Medulla oblongata (tissue), 1 donor: ENCODE measurements around the gene LRCH1.

ENCODE experiments used
- DNase-seq: peaks from one replicate; pipeline ENCODE4 v3.0.0-alpha.2; 2015; ENCODE audit errors: extremely low spot score

Gene LRCH1

DNA sequence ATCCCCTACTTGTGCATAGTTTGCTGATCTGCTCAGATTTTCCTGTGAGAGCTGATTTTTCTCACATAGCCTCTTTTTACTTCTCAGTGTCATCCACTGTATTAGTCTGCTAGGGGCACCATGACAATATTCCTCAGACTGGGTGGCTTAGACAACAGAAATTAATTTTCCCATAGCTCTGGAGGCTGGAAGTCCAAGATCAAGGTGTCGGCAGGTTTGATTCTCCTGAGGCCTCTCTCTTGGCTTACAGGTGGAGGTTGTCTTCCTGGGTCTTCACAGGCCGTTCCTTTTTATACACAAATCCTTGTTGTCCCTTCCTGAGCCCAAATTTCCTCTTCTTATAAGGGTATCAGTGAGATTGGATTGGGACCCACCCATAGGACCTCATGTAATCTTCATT is 9.2 kb downstream of the LRCH1 start:
- DNase-seq, result no peak

DNA sequence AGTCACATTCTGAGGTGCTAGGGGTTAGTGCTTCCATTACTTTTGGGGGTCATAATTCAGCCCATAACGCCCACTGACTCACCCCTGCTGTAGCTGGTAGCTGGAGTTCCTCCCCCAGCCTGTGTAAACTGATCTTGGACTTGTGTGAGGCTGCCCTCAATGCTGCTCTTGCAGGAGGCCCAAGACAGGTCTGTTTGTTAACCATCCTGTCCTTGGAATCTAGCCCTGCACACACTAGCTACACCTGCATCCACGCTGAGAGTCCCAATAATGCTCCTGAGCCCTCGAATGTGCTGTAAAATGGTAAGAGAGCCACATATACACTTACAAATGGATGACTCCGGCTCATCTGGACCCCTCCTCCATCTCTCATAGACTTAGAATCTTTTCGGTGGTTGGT is 9.6 kb downstream of the LRCH1 start:
- DNase-seq, result no peak

DNA sequence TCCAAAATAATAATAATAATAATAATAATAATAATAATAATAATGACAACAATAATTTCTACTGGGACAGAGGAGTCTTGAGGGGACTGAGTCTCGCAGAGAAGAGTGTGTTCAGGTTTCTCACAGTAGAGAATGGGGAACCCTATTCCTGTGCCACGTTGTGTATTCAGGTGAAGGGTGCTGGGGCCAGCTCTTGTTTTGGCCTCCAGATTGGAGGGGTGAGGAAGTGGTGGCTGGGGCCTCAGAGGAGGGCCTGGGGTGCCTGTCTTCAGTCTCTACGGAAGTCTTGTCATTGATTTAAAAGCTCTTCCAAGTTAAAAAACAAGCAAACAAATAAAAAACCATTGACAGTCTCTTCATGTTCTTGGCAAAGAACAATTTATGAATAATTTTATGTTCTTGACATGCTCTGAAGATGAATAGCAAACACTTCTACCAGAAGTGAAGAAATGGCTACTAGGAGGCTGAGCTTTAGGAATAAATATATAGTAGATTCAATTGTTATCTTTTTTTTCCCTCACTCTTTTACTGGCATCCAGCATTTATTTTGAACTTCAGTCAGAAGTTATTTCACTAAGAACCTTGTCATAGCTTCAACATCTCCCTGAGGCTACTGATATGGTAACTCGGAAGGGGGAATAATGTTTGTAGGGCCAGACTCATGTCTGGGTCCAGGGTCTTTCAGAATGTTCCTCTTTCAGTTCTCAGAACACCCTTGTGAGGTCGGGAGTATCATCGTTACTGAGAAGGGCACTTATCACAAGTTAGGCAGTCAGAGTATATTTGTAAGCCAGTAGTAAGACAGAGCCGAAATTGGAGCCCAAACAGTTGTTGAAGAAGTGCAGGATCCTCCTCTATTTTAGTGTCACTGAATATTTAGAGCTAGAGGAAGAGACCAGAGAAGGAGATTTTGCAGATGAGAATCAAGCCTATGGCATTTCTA is 13.1 kb downstream of the LRCH1 start:
- DNase-seq, result peak; percentile 65

DNA sequence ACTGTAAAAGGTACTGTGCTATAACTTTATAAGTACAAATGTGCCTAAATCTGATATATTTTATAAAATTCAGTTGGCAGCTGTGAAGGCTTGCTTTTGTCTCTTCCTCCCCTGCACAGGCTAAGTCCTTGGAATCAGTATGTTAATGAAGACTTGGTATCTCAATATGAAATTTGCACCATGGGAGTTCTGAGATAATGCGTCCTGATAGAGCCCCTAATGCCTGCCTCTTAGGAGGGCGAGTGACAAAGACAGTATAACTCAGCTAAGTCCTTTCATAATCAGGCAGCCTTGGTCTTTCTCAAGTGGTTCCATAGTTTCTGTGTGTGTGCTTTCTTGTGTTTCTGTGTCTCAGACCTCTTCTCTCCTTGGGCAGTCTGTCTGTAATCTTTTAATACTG is 14.7 kb downstream of the LRCH1 start:
- DNase-seq, result no peak

DNA sequence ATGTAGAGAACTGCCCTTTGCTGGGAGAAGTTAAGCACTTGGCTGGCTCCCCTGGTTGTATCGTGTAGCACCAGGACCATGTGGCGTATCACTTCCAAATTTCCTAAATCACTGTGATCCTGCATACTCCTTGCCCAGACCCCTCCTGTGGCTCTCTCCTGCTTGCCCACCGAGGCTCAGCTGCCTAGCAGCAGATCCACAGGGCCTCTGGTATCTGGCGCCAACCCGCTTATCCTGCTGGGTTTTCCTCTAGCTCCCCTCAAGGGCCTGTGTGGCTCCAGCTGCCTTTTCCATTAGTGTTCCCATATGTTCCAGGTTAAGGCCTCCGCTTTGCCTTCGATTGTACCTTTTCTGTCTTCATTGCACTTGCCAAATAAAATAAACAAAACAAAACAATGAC is 16.5 kb downstream of the LRCH1 start:
- DNase-seq, result no peak

DNA sequence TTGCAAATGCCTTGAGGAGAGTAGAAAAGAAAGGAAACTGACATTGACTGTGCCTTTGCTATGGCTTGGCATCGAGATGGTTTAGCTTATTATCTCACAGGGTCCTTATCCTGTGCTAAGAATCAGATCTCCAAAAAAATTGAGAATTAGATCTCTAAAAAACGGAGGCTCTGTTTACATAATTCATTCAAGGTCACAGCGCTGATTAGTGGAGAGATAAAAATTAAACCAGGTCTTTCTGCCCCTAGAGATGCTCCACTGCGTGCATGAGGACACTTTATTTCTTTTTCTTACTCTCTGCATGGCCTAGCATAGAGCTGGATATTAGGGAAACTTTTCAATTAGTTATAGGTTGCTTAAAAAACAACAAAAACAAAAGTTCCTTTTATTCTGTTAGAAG is 17.3 kb downstream of the LRCH1 start:
- no peak for DNase-seq

DNA sequence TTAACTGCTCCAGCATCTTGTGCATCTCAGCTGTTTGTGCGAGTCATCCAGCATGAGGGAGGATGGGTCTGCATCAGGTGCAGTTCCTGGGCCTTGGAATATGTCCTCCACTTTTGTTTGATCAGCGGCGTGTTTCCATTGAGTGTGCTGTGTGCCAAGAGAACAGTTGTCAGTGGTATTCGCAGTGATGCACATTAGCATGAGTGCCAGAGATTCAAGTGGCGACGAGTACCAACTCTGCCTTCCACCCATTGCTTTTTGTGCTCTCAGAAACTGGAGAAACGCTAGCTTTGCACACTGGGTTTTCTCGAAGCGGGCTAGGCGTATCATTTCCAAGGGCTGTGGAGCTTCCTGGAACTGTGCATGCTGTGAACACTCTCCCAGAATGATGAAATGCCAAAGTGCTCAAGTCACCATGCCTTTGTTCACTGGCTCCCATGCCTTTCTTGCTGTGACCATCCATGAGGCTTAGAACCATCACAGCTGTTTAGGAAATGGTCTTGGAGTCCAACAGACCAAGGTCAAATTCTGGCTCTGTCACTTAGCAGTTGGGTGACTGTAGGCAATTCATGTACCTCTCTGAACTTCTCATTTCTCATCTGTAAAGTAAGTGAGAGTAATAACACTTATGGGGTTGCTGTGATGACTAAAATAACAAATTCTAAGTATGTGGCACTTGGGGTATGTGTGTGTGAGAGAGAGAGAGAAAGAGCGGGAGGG is 18.4 kb downstream of the LRCH1 start:
- no peak for DNase-seq

DNA sequence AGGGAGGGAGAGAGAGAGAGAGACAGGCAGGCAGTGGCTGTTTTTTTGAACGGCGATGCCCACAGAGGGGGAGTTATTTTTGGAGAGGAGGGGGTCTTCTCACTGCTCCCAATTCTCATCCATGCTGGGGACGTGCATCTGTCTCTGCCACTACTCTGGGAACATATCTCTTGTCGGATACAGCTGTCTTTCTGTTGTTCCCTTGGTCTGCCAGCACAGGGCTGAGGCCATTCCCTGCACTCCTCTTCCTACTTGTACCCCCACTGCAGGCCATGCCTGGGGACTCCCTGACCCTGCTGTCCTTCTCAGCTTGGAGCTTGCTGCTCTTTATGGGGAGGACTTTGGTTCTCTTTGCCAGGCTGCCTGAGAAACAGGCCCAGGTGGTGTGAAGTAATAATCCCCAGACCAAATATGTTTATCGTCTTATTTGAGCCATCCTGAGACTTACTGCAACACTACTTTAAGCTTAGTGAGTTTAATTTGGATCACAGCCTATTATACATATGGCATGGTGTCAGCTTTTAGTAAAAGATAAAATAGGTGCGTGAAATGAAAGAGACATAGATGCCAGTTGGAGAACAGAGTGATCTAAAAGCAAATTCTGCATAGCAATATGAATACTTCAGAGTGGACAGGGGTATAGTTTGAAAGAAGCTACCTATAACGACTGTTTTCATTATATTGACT is 19.1 kb downstream of the LRCH1 start:
- DNase-seq, result no peak

DNA sequence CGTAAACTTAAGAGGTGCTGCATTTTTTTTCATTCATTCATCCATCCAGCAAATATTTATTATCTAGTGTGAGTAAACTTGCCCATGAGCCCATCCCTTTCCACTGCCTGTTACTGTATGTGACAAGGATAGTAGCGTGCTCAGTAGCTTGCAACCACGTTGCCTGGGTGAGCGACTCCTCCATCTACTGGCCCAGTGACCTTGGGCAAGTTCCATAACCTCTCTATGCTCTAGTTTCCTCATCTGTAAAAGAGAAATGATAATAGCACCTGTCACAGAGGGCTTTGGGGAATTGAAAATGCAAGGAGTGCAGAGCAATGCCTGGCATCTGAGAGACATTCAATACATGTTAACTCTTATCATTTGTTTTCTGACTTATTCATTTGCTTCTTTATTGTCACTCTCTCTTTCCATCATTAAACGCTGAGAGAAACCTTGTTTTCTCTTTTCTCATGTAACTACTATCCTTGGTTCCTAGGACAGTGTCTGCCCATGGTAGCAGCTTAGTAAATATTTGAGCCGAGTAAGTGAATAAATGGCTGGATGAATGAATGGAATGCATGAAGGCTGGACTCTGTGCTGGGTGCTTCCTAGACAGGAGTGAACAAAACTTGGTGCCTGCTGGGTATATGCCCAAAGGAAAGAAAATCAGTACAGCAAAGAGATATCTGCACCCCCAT is 19.9 kb downstream of the LRCH1 start:
- DNase-seq, result no peak

DNA sequence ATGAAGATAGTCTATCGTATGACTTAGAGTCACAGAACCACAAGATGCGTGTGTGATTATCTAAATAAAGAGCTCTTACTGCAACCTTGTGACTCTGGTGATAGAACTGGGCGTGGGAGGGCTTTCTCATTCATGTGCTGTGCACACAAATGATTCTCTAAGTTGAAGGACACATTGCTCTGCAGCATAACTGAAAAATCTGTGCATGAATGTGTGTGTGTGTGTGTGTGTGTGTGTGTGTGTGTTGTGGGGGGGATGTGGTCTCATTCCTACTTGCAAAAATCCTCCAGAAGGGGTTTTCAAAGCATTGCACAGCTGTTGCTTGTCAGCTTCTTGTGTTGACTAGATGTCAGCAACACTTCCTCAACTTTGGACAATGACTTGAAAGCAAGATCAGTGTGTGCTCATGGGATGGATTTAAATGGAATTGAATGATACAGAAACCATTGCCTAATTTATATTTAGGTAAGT is 22.4 kb downstream of the LRCH1 start:
- peak; percentile 30 for DNase-seq

DNA sequence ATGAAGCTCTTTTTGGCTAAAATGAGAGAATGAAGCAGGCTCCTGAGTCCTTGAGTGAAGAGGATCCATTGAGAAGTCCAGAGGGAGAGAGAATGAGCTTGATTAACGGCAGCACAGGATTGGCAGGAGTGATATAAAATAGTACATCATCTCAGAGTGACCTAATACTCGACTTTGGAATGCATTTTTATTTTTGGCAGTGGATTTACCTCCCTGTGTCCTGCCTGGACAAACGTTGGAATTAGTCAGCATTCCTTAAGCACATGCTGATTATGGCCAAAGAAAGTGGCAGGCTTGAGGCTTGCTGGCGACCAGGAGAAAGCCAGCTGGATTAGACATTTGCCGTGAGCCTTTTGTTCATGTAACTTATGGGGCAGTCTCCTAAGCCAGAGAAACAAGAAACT is 22.9 kb downstream of the LRCH1 start:
- no peak for DNase-seq

DNA sequence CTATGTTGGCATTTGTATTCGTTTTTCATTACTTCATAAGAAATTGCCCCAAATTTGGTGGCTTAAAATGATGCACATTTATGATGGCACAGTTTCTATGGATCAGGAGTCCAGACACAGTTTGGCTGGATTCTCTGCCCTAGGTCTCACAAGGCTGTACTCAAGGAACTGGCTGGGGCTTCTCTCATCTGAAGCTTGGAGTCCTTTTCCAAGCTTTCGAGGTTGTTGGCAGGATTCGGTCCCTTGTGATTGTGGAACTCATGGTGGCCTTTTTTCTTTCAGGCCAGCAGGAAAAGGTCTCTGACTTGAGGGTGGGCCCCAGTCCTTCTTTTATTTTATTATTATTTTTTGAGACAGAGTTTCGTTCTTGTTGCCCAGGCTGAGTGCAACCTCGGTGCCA is 23.8 kb downstream of the LRCH1 start:
- peak; percentile 53 for DNase-seq

DNA sequence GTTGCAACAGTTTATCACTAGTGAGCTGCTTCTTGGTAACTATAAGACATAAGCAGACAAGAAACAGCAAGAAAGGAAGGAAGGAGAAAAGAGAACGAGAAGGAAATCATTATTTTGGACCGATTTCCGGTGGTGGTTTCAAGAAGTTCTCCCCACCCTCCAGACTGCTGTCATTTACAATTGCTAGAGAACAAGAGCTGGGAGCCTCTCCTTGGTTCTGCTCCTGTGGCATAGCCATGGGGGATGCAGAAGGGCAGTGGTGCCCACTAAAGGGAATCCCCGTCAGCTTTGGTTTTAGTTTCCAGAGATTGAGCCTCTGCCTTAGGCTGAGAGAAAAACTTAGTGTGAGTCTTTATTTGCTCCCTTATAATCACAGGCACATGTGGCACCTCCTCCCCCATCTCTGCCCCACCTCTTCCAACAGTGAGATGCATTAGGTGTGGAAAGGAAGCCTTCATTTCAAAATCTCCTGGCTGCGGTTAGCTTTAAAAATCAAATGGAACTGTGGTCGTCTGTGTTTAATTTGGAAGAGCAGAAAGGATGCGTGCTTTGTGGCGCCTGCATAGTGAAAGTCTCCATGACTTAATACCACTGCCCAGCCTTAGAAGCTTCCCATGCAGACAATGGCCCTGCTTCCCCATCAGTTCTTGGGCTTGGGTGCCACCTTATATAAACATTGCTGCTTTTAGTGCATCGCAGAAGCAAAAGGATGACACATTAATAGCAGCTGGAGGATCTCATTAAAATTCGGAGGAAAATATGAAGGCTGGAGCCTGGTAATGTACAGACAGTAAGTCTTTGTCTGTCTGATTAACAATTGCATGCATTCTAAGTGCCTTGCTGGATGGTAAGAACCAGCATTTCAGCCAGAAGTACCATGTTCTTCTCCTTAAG is 25.0 kb downstream of the LRCH1 start:
- peak; percentile 51 for DNase-seq

DNA sequence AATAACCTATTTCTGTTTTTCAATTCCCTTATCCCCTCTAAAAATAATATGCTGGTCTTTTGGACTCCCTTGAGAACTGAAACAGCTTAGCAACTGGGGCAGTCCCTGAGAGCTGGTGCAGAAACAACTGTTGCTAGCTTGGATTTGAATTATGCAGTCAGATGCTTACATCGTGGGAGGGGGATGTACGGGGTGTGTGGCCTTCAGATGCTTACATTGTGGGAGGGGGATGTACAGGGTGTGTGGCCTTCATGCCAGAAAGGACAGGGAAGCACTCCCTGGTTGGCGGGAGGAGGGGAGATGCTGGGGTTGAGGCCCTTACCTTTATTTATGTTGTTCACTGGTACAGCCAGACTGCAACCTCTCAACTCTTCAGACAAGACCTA is 25.6 kb downstream of the LRCH1 start:
- no peak for DNase-seq

DNA sequence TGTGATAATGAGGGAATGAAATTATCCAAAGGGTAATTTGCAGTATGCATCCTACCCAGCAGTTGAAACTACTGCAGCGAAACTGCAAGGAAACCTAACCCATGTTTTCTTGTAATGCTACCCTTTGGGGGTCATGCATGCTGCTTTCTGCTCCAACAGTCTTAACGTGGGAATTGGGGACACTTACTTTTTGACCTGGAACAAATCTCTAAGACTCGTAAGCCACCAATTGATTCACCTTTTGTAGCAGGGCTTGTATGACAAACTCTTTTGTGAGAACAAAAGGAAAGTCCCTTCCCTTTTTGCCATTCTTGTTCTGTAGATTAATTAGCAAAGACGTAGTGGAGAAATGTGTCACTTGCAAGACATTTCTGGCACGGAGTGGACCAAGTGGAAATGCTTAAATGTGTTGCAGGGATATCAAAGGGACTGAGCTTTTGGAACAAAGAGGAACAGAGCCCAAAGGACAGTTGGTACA is 27.4 kb downstream of the LRCH1 start:
- no peak for DNase-seq

DNA sequence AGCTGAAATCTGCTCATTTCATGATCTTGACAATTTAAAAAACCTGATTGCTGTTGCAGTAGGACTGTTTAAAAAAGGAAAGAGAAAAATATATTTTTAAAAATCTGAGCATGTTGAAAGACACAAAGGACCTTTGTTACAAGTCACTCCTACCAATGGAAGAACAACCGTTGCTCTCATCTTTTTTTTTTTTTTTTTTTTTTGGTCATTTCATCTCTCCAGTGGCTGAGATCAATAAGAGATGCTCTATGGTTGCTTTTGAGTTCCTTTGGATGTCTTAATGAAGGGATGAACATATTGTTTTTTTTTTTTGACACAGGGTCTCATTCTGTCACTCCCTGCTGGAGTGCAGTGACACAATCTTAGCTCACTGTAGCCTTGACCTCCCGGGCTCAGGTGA is 29.2 kb downstream of the LRCH1 start:
- DNase-seq, result no peak

DNA sequence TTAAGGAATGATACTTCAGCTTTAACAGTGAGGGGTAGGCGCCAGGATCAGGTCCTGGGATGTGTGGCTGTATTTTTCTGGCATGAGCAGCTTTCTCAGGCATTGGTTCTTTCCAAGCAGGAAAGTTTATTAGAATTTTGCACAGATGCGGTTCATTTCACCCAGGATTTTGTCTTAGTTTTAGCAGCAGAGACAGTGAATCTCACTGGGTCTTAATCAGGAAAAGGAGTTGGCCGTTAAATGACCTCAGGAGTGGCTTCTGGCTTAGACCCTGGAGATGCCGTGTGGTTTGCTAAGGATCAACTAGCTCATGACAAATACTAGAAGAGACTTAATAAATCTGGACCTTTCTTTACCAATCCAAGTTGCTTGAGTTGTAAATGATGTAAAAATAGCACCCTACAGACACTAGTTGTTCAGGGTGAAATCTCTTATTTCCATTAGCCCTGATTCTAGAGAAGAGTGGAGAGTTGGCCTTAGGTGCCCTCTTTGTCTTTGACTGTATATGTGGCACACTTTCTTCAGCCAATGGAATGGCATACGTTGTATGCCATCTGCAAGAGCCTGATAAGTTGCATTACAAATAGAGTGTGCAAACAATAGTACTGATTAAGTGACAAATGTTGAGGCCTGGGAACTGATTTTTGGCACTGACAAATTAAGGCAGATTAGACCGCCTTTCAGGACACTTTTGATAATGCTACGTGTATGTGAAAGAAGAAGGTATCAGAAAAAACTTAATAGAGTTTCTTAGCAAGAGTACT is 34.0 kb downstream of the LRCH1 start:
- DNase-seq, result no peak

DNA sequence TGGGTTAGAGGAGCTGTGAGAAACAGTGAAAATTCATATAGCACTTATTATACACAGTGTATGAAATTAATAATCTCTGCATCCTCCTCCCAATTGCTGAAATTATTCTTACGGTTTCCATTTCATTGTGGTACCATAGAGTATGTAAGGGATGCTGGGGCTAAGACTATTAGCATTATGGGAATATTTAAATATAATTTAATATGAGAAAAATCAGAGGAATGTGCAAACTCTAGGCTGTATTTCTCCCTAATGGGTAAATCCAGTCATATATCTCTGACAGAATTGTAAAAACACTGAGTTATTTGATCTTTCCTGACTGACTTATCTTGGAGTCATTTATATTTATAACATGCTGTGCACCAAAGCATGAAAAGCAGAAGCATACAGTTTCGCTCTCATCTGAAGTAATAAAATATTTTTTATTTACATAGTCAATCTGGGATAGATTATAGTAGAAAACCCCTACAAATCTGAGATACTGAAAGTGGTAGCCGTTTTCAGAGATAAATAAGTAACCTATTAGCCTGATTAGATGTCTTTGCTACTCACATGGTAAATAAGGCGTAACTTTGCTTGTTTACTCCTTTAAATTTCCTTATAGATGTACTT is 34.9 kb downstream of the LRCH1 start:
- DNase-seq, result no peak

DNA sequence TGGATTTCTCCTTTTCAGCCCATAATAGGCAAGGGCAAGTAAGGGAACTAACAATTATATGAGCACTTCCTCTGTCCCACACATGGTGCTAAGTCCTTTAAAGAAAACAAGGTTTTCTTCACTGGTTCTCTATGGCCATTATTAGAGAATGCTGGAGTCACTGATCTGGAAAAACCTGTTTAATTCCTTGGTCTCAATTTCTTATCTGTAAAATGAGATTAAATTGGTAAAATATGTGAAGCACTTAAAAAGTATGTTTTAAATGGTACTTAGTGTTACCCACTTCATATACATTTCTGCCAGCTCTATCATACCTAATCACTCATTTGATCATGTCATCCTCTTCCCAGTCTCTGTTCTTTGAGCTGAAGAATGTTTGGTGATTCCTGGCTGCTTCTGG is 39.4 kb downstream of the LRCH1 start:
- no peak for DNase-seq

DNA sequence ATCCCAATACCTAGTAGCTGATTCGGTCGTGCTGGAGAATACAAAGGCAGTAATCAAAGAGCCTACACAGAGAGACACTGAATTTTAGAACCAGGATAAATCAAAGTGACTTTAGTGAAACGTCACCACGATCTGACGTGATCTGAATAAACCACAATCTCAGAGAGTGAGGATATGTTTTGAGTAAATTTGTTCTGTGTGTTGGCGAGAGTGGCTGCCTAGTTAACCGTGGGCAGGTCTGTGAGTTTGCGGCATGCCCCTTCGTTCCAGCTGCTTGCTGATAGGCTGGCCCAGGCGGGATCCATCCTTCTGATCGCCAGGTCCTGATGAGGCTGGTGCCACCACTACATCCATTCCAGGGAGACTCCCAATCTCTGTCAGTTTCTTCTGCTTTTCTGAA is 40.4 kb downstream of the LRCH1 start:
- no peak for DNase-seq
